ENCODE results near the gene SPIN1.

DNA sequence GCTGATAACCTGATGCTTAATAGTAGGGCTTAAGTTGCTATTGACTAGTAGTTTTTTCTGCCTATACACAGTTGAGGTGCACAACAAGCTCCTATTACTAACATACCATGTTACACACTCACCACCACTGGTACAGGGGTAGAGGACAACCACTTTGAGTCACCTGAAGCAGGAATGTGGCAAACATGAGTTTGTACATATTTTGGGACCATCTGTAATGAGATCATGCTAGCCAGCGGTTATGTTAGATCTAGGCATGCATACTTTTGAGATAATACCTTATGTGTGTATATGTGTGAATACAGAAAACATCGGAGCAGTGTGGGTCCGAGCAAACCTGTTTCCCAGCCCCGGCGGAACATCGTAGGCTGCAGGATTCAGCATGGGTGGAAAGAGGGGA is 73.9 kb downstream of the SPIN1 start:
- TF ChIP-seq POLR2A (IDR thresholded peaks at IDR 0.05; ENCODE audit: low read length) (no peak), GATA1 (IDR thresholded peaks at IDR 0.05; ENCODE audit: low read depth, low read length) (no peak)

All from erythroblast (primary cell).